Measurements from ENCODE around the gene GLB1L2.

- TF ChIP-seq, protein P1, sequence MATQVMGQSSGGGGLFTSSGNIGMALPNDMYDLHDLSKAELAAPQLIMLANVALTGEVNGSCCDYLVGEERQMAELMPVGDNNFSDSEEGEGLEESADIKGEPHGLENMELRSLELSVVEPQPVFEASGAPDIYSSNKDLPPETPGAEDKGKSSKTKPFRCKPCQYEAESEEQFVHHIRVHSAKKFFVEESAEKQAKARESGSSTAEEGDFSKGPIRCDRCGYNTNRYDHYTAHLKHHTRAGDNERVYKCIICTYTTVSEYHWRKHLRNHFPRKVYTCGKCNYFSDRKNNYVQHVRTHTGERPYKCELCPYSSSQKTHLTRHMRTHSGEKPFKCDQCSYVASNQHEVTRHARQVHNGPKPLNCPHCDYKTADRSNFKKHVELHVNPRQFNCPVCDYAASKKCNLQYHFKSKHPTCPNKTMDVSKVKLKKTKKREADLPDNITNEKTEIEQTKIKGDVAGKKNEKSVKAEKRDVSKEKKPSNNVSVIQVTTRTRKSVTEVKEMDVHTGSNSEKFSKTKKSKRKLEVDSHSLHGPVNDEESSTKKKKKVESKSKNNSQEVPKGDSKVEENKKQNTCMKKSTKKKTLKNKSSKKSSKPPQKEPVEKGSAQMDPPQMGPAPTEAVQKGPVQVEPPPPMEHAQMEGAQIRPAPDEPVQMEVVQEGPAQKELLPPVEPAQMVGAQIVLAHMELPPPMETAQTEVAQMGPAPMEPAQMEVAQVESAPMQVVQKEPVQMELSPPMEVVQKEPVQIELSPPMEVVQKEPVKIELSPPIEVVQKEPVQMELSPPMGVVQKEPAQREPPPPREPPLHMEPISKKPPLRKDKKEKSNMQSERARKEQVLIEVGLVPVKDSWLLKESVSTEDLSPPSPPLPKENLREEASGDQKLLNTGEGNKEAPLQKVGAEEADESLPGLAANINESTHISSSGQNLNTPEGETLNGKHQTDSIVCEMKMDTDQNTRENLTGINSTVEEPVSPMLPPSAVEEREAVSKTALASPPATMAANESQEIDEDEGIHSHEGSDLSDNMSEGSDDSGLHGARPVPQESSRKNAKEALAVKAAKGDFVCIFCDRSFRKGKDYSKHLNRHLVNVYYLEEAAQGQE (IDR thresholded peaks at IDR 0.05; ENCODE audit: low read depth, low read length), result no peak
- TF ChIP-seq RFX5 (IDR thresholded peaks at IDR 0.05; ENCODE audit: low read length), result no peak
- TF ChIP-seq POLR2AphosphoS5 (IDR thresholded peaks at IDR 0.05; ENCODE audit: low read depth, low read length), result no peak
- TF ChIP-seq EP300 (IDR thresholded peaks at IDR 0.05; ENCODE audit: borderline replicate concordance in 1 of 2, low read depth in 1 of 2, low read length in 1 of 2), result no peak
These were observed 422 bp downstream of the GLB1L2 start for GRCh38 chr11:134332189-134332631.
